HepG2 (cell line): Measurements from ENCODE around the gene IL22RA1. TPM values are rescaled to one million over a fixed set of nuclear protein-coding genes. Genes with fewer than 3 reads are reported as not detected.

Source experiments
- ATAC-seq: fragments of 200-7000 bp; cut with Tn5 transposase; 3 replicates; pipeline ENCODE4 v1.9.1; 2020; ENCODE audit warnings: mild to moderate bottlenecking, moderate library complexity
- BruUV-seq: library from RNA; stranded (reverse); fragments of 400-500 nt; replicated peaks from 2 replicates; lab custom pipeline; 2021; lab: Mats Ljungman, UMichigan
- CTCF ChIA-PET: fragments of 300-600 bp; formaldehyde crosslinking; extraction: SDS; loops from one replicate; lab custom pipeline; 2021; ENCODE audit warnings: low total read pairs, inconsistent platforms, low intra/inter-chr PET ratio; lab: Yijun Ruan, JAX
- POLR2A ChIA-PET: fragments of 350-600 bp; sonication (Branson Sonifier 250); formaldehyde crosslinking; loops from one replicate; lab custom pipeline; 2020; ENCODE audit warnings: antibody characterized with exemption, inconsistent platforms; lab: Yijun Ruan, JAX
- DNase-seq: peaks from one replicate; pipeline ENCODE4 v3.0.0-alpha.2; 2015; ENCODE audit warnings: low spot score
- FAIRE-seq: peaks from 3 replicates; lab custom pipeline; 2011; peaks lifted over from hg19 to GRCh38; lab: Jason Lieb, UNC
- H2AFZ ChIP-seq: one replicate; pipeline ENCODE4 v1.6.1; 2011; ENCODE audit warnings: low read length, inconsistent platforms
- H3K27ac ChIP-seq: fragments of 300-600 bp; 3 replicates; pipeline ENCODE4 v1.8.0; 2011; ENCODE audit warnings: mixed run types, mild to moderate bottlenecking, mixed read lengths, low read length, inconsistent platforms; ENCODE audit not compliant: insufficient read depth; ENCODE audit errors: extremely low read length
- H3K27me3 ChIP-seq, 2 experiments: fragments of 200-600 bp in 1 of 2; 2 replicates in 1 of 2; 3 replicates in 1 of 2; pipeline versions ENCODE4 v1.6.0 to v1.8.0; 2011; ENCODE audit warnings: low read length in 2 of 2, mild to moderate bottlenecking in 2 of 2, moderate library complexity in 2 of 2, inconsistent platforms in 1 of 2; ENCODE audit not compliant: insufficient read depth in 2 of 2, control insufficient read depth in 1 of 2
- H3K36me3 ChIP-seq, 2 experiments: fragments of 200-600 bp in 1 of 2; replicated peaks in 1 of 2; 2 replicates in 1 of 2; 3 replicates in 1 of 2; pipeline versions ENCODE4 v1.5.1 to v1.8.0; 2011; ENCODE audit warnings: low read length in 2 of 2, inconsistent platforms in 1 of 2; ENCODE audit not compliant: insufficient read depth in 2 of 2, control insufficient read depth in 1 of 2
- H3K4me1 ChIP-seq: 2 replicates; pipeline ENCODE4 v1.5.1; 2012; ENCODE audit warnings: low read length, inconsistent platforms; ENCODE audit not compliant: insufficient read depth
- H3K4me2 ChIP-seq: 2 replicates; pipeline ENCODE4 v1.6.0; 2011; ENCODE audit warnings: low read depth, low read length, inconsistent platforms
- H3K4me3 ChIP-seq, 3 experiments: fragments of 200-600 bp in 1 of 3; sonication (generic), shearing (Covaris generic) in 1 of 3; replicated peaks in 1 of 3; 2 replicates each; pipeline ENCODE4 v1.5.1; 2011 to 2016; ENCODE audit warnings: low read length in 3 of 3, inconsistent platforms in 2 of 3, low read depth in 2 of 3, mild to moderate bottlenecking in 2 of 3, control low read depth in 1 of 3, mixed read lengths in 1 of 3; ENCODE audit not compliant: insufficient read depth in 1 of 3
- H3K79me2 ChIP-seq: one replicate; pipeline ENCODE4 v1.6.1; 2011; ENCODE audit warnings: low read length, inconsistent platforms; ENCODE audit not compliant: insufficient read depth
- H3K9ac ChIP-seq: 2 replicates; pipeline ENCODE4 v1.6.0; 2011; ENCODE audit warnings: mild to moderate bottlenecking, low read depth, low read length, inconsistent platforms; ENCODE audit not compliant: insufficient read depth
- H3K9me3 ChIP-seq: 2 replicates; pipeline ENCODE4 v1.5.1; 2012; ENCODE audit warnings: mild to moderate bottlenecking, low read length
- H4K20me1 ChIP-seq: 2 replicates; pipeline ENCODE4 v1.6.0; 2011; ENCODE audit warnings: inconsistent platforms, mild to moderate bottlenecking, low read length, moderate library complexity; ENCODE audit not compliant: insufficient read depth
- DNMT3B ChIP-seq: conservative IDR thresholded peaks from 2 replicates; pipeline ENCODE4 v1.6.1; 2016; ENCODE audit warnings: missing biosample characterization, control low read depth
- FOSL2 ChIP-seq: sonication (generic); formaldehyde crosslinking; IDR thresholded peaks from 2 replicates; pipeline ENCODE4 v1.4.0; 2020; ENCODE audit warnings: missing genetic modification reagents
- JUND ChIP-seq: sonication (generic); formaldehyde crosslinking; IDR thresholded peaks from 2 replicates; pipeline ENCODE4 v1.8.0; 2022; ENCODE audit warnings: mild to moderate bottlenecking, missing genetic modification reagents
- KLF13 ChIP-seq: sonication (generic); formaldehyde crosslinking; IDR thresholded peaks from 2 replicates; pipeline ENCODE4 v1.4.0; 2020; ENCODE audit warnings: mild to moderate bottlenecking, missing genetic modification reagents
- MAF1 ChIP-seq: sonication (generic); formaldehyde crosslinking; IDR thresholded peaks from 2 replicates; pipeline ENCODE4 v1.5.0; 2020; ENCODE audit warnings: missing genetic modification reagents, borderline replicate concordance
- MEF2D ChIP-seq: sonication (generic); formaldehyde crosslinking; IDR thresholded peaks from 2 replicates; pipeline ENCODE4 v1.5.1; 2020; ENCODE audit warnings: mild to moderate bottlenecking, missing genetic modification reagents
- ONECUT2 ChIP-seq: sonication (generic); formaldehyde crosslinking; IDR thresholded peaks from 2 replicates; pipeline ENCODE4 v1.4.0; 2020; ENCODE audit warnings: missing genetic modification reagents
- PPARG ChIP-seq: conservative IDR thresholded peaks from 2 replicates; pipeline ENCODE4 v1.6.1; 2016; ENCODE audit warnings: missing biosample characterization, missing genetic modification reagents
- SMAD3 ChIP-seq: sonication (generic); formaldehyde crosslinking; IDR thresholded peaks from 2 replicates; pipeline ENCODE4 v1.4.0; 2020; ENCODE audit warnings: missing genetic modification reagents
- TOPORS ChIP-seq: sonication (generic); formaldehyde crosslinking; IDR thresholded peaks from 2 replicates; pipeline ENCODE4 v1.8.0; 2023; ENCODE audit warnings: mild to moderate bottlenecking, missing genetic modification reagents
- ZC3H4 ChIP-seq: sonication (generic); formaldehyde crosslinking; IDR thresholded peaks from 2 replicates; pipeline ENCODE4 v1.4.0; 2020; ENCODE audit warnings: missing genetic modification reagents, borderline replicate concordance
- ZFYVE20 ChIP-seq: sonication (generic); formaldehyde crosslinking; IDR thresholded peaks from 2 replicates; pipeline ENCODE4 v1.8.0; 2023; ENCODE audit warnings: low read depth, mild to moderate bottlenecking, moderate library complexity, missing genetic modification reagents, borderline replicate concordance
- ZNF296 ChIP-seq: sonication (generic); formaldehyde crosslinking; conservative IDR thresholded peaks from 2 replicates; pipeline ENCODE4 v1.5.0; 2020; ENCODE audit warnings: mild to moderate bottlenecking, missing genetic modification reagents
- ZNF569 ChIP-seq: sonication (generic); formaldehyde crosslinking; IDR thresholded peaks from 2 replicates; pipeline ENCODE4 v1.5.0; 2020; ENCODE audit warnings: mild to moderate bottlenecking, missing genetic modification reagents, moderate library complexity, borderline replicate concordance
- WGBS: methylation state at CpG from one replicate; pipeline ENCODE4 v1.1.6; 2017; ENCODE audit warnings: low lambda C conversion rate; 5-methylcytosine and 5-hydroxymethylcytosine counted together
- in situ Hi-C: cut with HindIII; loops from 2 replicates; pipeline ENCODE4 v1.10.0; 2017; ENCODE audit warnings: low pct_unique_long_range_greater_than_20kb; ENCODE audit not compliant: extremely low pct_ligation_motif_present
- intact Hi-C: fragments of 100-400 bp; cut with micrococcal nuclease; formaldehyde crosslinking; loops from one replicate; pipeline ENCODE4 v1.10.0; 2022; ENCODE audit not compliant: unreplicated experiment
- polyA plus RNA-seq, 8 experiments: library from polyadenylated mRNA; depleted of rRNA in 3 of 8; stranded (reverse) in 7 of 8; unstranded in 1 of 8; fragments of >200 nt; fragmentation: Illumina TruSeq in 4 of 8; extraction: Trizol in 4 of 8; gene quantifications; 2 replicates each; pipeline versions ENCODE4 v1.2.1 to v1.2.3, GENCODE V29; 2011 to 2016; ENCODE audit warnings: low read depth in 4 of 8, missing spikeins in 1 of 8, mixed read lengths in 1 of 8; ENCODE audit not compliant: insufficient read depth in 1 of 8
- total RNA-seq, 5 experiments: library from RNA; depleted of rRNA; stranded (reverse); fragments of >200 nt; fragmentation: Illumina TruSeq; extraction: Trizol; gene quantifications; 2 replicates each; pipeline ENCODE4 v1.2.3, GENCODE V29; 2016; ENCODE audit warnings: low read depth in 1 of 5
- TF ChIP-seq, protein P1 (sequence below): IDR thresholded peaks from 2 replicates; pipeline ENCODE4 v1.4.0; 2020; ENCODE audit warnings: mild to moderate bottlenecking, missing genetic modification reagents
- TF ChIP-seq, protein P2 (sequence below): sonication (generic); formaldehyde crosslinking; IDR thresholded peaks from 2 replicates; pipeline ENCODE4 v1.5.0; 2020; ENCODE audit warnings: missing genetic modification reagents
- TF ChIP-seq, protein P3 (sequence below): sonication (generic); formaldehyde crosslinking; IDR thresholded peaks from 2 replicates; pipeline ENCODE4 v1.5.0; 2020; ENCODE audit warnings: mild to moderate bottlenecking, missing genetic modification reagents

The IL22RA1 gene
- total and polyA plus RNA-seq, 2 of the 13 experiments (the other 11 are each of a cell fraction or from before 2014, with no cell fraction given), result 4.4 to 10.2 TPM

DNA sequence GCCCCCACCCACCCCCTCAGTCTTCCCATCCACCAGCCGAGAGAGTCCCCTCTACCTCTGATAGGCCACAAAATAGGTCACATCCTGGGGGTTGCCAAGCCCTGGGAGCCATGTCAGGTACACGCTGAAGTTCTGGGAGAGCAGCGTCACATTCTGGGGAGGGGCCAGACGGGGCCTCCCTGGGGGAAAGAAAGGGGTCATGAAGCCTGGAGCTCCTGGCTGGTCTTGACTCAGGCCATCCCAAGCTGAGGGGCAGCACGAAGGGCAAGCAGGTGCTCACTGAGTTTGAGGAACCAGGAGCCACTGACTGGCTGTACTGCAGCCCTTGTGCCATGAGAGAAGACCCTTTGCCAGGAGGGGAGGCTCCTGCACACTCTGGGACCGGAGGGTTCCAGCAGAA is 37.7 kb upstream of the IL22RA1 start:
- Histone ChIP-seq H3K36me3 (peaks cover 1 to 7% of the 10 kb centered on the region in 2 experiments; a peak in 2 of 5 replicates), H3K27ac (no peak overlapping the region), H4K20me1 (no peaks in the 10 kb centered on the region), H3K27me3 (no peaks in the 10 kb centered on the region), H3K4me3 (no peak overlapping the region), H3K79me2 (peaks cover 18% of the 10 kb centered on the region)
- CTCF ChIA-PET, result no interaction called here
- no peak for ATAC-seq
- 100% methylated on average over 3 of the region's 6 CpGs for WGBS
- intact Hi-C loops (no loop called here), in situ Hi-C loops (no loop called here)
- no TSS peak for BruUV-seq
- no peak for DNase-seq
- TF ChIP-seq MEF2D (CRISPR knock-in tag) (no peak), SMAD3 (no peak), ONECUT2 (CRISPR knock-in tag) (no peak), JUND (CRISPR knock-in tag) (no peak), KLF13 (CRISPR knock-in tag) (no peak), ZC3H4 (CRISPR knock-in tag) (no peak), PPARG (CRISPR knock-in tag) (no peak), FOSL2 (CRISPR knock-in tag) (no peak), ZNF569 (CRISPR knock-in tag) (no peak), TOPORS (CRISPR knock-in tag) (no peak), DNMT3B (CRISPR knock-in tag) (no peak), MAF1 (CRISPR knock-in tag) (no peak), ZNF296 (no peak), ZFYVE20 (CRISPR knock-in tag) (no peak)
- TF ChIP-seq, protein P1, sequence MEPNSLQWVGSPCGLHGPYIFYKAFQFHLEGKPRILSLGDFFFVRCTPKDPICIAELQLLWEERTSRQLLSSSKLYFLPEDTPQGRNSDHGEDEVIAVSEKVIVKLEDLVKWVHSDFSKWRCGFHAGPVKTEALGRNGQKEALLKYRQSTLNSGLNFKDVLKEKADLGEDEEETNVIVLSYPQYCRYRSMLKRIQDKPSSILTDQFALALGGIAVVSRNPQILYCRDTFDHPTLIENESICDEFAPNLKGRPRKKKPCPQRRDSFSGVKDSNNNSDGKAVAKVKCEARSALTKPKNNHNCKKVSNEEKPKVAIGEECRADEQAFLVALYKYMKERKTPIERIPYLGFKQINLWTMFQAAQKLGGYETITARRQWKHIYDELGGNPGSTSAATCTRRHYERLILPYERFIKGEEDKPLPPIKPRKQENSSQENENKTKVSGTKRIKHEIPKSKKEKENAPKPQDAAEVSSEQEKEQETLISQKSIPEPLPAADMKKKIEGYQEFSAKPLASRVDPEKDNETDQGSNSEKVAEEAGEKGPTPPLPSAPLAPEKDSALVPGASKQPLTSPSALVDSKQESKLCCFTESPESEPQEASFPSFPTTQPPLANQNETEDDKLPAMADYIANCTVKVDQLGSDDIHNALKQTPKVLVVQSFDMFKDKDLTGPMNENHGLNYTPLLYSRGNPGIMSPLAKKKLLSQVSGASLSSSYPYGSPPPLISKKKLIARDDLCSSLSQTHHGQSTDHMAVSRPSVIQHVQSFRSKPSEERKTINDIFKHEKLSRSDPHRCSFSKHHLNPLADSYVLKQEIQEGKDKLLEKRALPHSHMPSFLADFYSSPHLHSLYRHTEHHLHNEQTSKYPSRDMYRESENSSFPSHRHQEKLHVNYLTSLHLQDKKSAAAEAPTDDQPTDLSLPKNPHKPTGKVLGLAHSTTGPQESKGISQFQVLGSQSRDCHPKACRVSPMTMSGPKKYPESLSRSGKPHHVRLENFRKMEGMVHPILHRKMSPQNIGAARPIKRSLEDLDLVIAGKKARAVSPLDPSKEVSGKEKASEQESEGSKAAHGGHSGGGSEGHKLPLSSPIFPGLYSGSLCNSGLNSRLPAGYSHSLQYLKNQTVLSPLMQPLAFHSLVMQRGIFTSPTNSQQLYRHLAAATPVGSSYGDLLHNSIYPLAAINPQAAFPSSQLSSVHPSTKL (CRISPR knock-in tag), result no peak
- TF ChIP-seq, protein P2, sequence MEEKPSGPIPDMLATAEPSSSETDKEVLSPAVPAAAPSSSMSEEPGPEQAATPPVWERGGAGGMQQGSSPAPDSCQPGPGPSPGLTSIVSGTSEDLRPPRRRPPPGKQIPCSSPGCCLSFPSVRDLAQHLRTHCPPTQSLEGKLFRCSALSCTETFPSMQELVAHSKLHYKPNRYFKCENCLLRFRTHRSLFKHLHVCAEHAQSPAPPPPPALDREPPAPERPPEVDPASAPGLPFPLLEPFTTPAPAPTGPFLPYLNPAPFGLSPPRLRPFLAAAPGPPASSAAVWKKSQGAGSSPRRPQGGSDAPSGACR, result no peak
- TF ChIP-seq, protein P3, sequence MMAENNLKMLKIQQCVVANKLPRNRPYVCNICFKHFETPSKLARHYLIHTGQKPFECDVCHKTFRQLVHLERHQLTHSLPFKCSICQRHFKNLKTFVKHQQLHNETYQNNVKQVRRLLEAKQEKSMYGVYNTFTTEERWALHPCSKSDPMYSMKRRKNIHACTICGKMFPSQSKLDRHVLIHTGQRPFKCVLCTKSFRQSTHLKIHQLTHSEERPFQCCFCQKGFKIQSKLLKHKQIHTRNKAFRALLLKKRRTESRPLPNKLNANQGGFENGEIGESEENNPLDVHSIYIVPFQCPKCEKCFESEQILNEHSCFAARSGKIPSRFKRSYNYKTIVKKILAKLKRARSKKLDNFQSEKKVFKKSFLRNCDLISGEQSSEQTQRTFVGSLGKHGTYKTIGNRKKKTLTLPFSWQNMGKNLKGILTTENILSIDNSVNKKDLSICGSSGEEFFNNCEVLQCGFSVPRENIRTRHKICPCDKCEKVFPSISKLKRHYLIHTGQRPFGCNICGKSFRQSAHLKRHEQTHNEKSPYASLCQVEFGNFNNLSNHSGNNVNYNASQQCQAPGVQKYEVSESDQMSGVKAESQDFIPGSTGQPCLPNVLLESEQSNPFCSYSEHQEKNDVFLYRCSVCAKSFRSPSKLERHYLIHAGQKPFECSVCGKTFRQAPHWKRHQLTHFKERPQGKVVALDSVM, result no peak
- TF ChIP-seq, all 625 proteins: peak for 0
- POLR2A ChIA-PET, result no interaction called here
- no peak overlapping the region for H2AFZ ChIP-seq
- H3K4me1 ChIP-seq, result peaks cover 28% of the 10 kb centered on the region
- H3K9ac ChIP-seq, result no peak overlapping the region
- H3K9me3 ChIP-seq, result no peaks in the 10 kb centered on the region
- FAIRE-seq, result no peak
- H3K4me2 ChIP-seq, result no peak overlapping the region
